CD4-positive, alpha-beta T cell treated with Interleukin-6 for 4 hours (primary cell): Measurements from ENCODE around the gene ST7.

Experiments
- DNase-seq: peaks from one replicate; pipeline ENCODE4 v3.0.0-alpha.2; 2020; ENCODE audit warnings: mixed read lengths

The ST7 gene

DNA sequence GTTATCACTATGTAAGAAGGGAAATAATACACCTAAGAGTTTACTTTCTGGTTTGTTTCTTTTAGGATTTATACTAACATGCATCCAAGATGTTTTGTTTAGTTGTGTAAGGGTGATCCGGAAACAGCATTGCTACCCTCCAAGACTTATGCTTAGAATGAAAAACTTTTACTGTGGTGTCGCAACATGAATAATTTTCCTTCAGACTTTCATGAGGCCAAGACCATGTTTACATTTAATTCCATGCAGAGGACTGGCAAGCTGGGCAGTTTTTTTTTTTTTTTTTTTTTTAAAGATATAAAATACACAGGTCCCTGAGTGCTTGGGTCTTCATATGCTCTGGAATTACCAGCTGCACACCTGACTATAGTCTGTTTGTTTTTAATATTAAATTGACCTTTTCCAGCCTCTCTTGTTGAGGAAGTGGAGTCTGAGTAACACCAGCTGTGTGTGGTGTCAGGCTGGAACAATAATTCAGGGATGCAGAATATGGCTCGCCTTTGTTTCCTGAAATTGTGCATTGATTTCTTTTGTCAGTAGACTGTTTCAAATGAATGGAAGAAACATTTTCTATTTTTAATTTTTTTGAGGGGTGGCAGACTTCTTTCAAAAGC lies 81.7 kb downstream of the ST7 start:
- DNase-seq: no peak

DNA sequence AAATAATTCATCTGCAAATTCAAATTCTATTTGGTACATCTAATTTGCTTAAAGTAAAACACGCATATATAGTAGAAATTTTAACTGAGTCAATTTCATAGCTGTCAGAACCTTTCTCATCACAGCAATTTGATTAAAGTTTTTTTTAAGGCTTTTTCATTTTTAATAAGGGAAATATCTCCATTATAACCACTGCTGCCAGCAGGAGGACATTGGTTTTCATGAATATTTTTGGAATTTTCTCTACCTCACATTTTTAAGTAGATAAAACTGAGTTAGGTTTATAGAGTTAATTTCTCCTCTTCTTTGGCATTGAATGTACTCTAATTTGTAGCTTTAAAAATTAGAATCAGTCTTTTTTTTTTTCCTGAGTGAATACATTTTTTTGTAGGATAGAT lies 82.2 kb downstream of the ST7 start:
- no peak for DNase-seq

DNA sequence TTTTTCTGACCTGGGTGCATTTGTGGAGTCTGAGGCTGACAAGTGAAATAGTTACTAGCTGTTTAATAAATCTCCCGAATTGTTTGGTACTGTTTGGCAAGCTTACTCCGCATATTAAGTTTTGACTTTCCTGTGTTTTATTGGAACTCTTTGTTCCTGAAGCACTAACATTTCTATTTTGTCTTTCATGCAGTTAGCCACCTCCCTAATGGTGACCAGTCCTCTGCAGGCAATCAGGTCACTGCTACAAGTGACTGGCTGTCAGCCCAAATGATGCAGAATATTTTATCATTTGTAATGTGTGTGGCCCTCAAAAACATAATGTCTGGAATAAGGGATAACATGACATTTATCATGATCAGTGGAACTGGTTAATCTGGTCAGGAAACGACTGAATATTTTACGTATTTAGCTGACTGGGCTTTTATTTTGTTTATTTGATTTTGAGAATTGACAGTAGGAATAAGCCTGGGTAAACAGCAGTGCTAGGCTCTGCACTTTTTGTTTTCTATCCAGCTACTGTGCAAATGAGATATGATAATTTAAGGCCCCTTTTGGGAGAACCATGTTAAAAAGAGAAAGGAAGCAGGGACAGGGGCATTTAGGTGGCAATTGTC lies 82.9 kb downstream of the ST7 start:
- no peak for DNase-seq

DNA sequence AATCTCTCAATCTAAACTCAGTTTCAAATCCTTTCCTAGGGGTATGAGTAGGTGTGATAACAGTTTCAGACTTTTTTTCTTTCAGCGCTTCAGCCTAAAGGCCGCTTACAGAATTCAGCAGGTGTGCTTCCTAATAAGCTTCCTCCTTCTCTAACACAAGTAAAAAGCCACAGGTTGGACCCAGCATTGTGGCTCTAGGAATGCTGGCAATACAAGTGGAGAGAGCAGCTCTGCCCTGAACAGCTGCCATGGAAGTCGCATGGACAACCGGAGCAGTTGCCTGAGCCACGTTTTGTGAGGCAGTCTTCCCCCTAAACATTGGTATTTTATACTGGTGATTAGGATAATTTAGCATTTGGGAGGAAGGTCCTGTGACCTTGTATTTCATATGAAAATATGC lies 83.5 kb downstream of the ST7 start:
- DNase-seq: no peak

DNA sequence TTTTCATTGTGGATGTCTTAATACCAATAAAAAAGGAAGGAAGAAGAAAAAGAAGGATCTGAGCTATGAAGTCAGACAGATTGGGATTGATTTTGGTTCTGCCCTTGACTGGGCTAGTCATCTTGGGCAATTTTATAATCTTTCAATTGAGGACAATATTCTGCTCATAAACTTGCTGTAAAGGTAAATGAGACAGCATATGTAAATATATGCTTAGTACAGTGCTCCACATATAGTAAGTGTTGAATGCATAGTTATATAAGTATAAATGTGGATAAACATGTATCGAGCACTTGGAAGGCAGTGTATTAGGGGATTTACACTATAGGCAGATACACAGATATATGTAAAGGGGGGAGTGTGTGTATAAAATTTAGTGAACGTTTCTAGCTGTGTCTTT lies 85.1 kb downstream of the ST7 start:
- DNase-seq: no peak

DNA sequence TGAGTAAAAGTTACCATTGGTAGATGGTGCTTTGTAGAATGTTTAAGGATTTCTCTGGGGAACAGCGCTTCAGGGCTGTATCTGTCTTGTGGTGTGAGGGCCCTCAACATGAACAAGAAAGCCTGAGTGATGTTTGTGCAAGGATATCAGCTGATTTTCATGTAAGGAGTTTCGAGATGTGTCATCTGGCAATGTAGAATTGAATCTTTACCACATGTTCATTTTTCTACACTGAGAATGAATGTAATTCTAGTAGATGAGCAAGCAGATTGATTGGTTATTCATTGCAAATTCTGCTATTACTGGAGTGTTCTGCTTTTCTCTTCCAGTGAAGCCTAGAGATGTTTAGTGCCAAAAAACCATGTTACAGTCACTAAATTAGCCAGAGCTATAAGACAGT lies 87.7 kb downstream of the ST7 start:
- no peak for DNase-seq

DNA sequence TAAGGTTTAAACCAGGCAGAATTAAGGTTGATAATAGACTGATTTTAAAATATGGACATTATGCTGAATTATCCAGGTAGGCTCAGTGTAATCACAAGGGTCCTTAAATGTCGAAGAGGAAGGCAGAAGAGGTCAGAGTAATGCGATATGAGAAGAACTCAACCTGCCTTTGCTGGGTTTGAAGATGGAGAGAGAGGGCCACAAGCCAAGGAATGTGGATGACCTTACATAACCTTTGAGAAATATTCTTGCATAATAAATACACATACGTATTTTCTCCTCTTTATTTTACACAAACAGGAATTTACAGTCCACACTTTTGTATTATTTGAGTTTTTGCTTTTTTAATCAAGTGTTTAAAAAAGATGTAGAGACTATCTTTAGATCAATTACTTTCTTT lies 88.5 kb downstream of the ST7 start:
- DNase-seq: no peak

DNA sequence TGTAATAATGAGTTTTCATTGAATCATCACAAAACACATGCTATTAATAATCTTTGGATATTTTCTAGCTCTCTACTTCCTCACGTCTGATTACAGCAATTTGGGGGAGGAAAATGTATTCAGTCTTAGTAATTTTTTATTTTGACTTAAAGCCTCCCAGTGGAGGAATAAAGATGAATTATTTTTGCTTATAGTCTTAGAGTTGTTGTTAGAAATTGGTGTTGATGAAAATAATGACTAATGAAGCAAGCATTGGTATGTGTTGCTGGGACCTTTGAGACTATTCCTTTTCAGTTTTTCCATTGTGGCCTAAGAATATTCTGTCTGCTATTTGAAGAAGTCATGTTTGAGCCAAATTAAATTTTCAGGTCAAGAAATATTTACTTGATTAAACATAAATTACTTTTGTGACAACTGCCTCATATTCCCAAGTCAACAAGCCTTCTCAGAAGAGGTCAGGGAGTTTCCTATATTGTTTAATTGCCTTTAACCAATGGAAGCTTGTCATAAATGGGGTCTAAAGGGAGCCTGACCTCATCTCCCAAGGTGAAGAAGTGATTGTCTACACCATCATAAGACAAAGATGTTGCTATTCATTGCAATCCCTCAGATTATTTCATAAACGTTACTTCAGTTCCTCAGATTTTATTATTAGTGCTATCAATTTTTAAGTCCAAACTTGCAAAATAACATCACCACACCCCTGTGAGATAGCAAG lies 90.0 kb downstream of the ST7 start:
- DNase-seq: no peak

DNA sequence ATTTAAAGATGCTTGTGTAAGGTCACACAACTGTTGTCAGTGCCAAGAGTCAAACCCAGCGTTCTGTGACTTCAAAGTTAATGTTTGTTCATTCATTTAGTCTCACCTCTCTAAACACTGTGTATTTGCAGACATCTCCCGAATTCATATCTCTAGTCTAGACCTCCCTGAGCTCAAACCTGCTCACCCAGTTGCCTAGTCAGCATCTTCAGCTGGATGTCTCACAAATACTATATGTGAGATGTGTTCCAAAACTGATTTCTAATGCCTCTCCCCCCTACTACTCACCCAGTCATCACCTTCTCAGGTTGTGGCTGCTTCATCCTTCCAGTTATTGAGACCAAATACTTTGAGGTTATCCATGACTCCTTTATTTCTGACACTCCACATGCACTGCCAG lies 91.4 kb downstream of the ST7 start:
- DNase-seq: no peak

DNA sequence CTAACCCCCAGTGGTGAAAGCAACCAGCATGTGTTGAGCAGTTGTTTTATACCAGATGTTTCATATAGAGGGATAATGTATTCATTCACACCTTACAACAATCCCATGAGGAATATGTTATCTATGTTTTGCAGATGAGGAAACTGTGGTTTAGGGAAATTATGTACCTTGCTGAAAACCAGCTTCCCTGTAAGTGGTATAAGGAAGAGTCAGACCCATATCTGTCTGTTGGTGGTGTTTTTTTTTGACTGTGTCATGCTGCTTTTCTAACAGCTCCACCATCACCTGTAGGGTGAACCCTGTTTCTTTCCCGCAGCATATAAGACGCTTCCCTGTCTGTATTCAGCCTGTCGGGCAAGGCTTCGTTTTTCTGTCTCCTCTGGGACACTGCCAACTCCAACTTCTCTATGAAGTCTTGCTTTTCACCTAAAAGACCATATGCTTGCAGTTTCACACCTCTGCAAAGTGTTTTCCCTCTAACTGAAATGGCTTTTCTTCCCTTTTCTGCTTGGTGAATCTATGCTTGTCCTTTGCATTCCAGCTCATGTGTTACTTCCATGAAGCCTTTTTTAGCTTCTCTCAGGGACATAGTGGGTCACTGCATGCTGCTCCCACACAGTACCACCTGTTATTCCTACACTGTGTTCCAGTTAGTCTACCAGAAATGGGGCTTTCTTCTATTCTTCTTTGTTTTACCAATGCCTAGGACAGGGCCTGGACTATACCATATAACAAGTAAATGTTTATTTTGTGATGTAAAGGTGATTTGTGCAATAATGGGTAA lies 92.8 kb downstream of the ST7 start:
- DNase-seq: no peak

DNA sequence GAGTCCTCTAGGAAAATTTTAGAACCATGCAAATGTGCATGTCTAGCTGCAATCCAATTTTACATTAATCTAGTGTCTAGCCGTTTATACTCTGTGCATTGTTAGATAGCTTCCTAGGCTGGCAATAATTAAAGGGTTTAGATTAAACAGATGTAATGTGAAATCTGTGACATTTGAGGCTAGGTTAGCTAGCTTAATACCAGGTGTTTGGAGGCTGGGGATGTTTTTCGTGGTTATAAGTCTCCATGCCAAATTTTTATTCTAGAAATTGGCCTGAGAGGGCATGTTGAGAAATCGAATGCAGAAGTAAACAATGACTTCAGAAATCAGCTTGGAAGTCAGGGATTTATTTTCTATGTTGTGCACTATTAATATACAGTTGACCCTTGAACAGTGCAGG lies 94.2 kb downstream of the ST7 start:
- DNase-seq: no peak

DNA sequence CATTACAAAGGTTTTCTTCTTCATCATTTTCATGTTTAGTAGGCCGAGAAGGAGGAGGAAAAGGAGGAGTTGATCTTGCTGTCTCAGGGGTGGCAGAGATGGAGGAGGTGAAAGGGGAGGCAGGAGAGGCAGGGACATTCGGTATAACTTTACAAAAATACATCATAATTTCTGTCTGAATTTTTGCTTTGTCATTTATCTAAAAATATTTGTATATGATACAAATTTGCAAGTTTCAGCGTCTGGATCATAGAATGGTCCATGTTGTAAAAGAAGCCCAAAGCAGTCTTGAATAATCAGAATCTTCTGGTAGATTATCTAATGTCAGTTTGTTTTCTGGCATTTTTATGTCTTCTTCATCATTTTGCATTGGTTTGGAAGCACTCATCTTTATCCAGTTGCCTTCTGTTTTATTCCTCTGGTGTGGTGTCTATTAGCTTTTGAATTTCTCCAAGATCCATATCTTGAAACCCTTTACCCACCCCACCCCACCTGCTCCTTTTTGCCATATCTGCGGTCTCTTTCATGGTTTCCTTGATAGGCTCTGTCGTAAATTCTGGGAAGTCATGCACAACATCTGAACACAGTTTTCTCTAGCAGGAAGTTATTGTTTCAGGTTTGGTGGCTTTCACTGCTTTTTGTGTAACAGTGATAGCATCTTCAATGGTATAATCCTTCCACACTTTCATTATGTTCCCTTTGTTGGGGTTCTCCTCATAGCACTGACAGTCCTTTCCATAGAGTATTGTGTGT lies 95.0 kb downstream of the ST7 start:
- no peak for DNase-seq

DNA sequence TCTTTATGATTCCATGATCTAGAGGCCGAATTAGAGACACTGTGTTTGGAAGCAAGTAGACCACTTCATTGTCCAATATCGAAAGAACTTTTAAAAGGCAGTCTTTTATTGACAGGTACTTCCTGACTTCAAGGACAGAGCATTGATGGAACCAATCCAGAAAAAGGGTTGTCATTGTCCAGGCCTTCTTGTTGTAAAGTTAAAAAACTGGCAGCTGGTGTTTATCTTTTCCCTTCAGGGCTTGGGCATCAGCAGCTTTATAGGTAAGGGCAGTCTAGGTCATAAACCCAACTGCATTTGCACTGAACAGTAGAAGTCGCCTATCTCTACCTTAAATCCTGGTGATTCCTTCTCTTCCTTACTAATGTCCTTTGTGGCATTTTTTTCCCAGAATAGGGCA lies 95.6 kb downstream of the ST7 start:
- no peak for DNase-seq

DNA sequence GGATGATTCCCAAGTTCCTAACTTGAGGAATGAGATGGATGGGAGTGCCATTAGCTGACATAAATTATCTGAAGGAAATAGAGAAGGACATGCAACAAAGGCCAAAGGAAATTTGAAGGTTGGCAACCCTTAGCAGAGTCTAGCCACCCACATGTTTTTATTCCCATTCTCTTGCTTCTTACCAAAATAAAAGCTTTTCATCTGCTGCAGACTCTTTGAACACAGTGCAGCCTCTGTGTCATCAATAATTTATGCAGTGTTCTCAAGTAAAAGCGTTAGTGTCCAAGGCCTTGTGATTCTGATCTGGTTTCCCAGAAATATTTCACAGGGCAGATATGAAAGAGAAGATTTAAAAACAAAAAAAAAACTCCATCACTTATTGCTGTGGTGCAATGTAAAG lies 98.5 kb downstream of the ST7 start:
- no peak for DNase-seq

DNA sequence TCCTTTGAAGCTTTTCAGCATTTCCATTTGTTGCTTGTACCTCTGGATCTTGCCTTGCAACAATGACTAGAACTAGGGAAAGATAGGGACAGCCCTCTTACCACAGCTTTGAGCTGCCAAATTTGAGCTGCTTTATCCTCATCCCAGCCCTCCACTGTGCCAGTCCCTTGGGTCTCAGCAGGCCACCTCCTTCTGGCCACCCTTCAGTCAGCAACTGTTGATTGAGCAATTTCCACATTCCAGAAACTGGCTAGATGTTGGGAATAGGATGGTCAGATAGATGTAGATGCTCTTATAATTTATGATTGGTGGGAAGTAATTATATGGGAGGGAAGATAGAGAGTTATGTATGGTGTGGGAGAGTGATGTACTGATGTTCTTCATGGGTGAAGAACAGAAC lies 100.1 kb downstream of the ST7 start:
- DNase-seq: no peak

DNA sequence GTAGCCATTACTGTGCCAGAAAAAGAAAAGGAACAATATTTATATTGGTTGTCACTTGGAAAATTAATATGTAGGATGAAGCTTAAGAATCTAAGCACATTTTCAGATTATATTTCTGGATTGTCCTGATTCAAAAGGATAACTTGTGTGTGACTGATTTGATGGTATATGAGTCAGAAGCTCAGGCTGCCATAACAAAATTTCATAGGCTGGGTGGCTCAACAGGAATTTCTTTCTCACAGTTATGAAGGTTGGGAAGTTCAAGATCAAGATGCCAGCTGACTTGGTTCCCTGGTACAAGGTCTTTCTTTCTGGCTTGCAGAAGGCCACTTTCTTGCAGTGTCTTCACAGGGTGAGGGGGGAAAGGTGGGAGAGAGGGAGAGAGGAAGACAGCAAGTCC lies 108.5 kb downstream of the ST7 start:
- DNase-seq: no peak

DNA sequence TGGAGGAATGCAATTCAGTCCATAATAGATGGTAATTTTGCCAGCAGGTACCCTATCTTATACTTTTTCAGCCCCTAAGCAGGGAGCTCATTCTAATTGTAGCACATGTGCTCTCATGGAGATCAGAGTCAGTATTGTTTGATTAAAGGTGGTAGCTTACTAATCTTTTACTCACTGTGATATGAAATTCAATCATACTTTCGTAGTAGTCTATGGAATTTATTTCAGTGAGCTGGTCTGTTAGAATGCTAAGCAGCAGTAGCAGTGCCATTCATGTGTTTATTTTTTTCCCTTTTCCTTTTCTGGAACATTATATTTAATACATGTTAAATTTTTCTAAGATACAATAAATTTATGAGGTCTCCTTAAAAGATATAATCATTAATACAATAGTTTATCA lies 109.0 kb downstream of the ST7 start:
- DNase-seq: no peak

DNA sequence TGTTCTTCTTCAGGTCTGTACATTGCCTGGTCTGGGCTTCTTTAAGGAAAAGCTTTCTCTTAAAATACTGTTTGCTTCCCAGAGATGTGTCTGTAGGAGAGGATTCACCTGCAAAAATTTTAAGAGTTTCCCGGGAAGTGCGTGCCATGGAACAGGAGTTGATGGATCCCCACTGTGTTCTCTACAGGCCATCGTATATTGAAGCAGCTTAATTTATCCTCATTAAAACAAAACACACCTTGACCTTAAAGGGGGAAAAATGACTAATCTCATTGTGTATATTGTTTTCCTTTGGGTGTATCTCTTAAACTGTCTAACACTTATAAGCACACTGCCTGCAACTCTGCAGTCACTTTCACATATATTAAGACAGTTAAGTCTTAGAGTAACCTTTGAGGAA lies 111.4 kb downstream of the ST7 start:
- DNase-seq: no peak

DNA sequence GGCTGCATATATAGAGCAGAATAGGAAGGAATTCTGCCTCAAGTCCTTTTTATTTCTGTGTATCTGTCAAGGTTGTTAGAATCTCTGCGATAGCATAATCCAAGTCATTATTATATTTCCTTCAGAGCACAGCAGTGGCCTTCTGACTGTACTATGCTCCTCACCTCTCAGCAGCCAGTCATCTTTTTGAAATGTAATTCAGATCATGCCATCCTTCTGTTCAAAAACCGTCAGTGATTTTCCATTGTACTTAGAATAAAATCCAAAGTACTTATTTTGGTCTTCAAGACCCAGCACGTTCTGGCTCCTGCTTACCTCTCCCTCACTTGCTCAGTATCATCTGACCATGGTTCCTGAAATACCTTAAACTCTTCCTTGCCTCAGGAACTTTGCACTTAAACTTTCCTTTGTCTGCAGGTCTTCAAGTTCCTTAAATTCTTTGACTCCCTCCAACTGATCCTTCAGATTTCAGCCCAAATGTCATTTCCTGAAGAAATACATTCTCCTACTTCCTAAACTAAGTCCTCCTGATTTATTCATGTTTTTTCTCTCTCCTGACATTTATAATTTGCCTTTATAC lies 112.4 kb downstream of the ST7 start:
- no peak for DNase-seq

DNA sequence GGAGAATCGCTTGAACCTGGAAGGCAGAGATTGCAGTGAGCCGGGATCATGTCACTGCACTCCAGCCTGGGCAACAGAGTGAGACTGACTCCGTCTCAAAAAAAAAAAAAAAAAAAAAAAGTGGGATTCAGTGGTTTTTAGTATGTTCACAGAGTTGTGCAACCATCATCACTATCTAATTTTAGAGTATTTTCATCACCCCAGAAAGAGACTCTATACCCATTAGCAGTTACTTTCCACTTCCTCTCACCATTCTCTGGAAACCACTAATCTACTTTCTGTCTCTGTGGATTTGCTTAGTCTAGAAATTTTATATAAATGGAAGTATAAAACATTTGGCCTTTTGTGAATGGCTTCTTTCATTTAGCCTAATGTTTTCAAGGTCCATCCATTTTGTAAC lies 113.4 kb downstream of the ST7 start:
- no peak for DNase-seq

DNA sequence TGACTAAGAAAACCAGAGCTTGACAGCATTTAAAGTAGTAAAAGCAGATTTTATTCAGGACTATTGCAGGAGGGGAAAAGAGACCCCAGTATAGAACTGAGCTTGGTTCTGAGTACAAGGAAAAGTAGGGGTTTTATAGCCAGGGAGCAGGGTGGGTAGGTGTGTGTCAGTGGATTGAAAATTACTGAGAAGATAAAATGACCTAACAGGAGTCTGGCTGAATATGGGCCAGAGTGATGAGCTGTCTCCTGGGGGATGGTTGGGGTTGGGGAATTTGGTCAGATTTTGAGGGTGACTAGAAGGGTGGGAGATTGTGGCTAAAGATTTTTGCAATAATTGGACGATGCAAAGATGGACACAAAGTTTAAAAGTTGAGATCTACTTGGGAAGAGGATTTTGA lies 114.0 kb downstream of the ST7 start:
- no peak for DNase-seq

DNA sequence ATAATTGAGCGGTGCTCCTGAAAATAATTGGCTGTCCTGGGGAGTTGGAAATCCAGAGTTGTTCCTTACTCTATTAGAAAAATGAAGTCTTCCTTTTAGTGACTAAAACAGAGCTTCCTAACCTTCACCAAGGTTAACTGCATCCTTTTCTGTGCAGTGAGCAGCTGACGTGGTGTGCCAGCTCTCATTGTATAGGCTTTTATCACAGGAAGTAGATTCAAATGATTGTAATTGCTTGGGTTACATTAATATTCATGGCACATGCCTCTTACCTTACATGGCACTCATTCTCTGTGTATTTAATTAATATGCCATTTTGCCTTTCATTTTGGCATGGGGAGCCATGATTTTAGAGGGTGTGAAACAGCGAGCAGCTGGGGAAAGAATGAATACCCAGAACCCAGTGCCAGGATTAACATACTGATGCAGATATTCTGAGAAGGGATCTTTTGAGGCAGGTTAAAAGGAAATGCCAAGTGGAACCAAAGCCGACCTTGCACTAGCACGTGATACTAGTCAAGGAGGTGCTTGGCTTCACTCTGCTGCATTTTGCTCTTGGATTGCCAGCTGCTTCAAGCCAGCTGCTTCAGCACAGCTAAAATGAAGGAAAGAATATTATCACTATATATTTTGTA lies 115.3 kb downstream of the ST7 start:
- no peak for DNase-seq
